ENCODE results near the gene GLB1L2. TPM values are rescaled to one million over a fixed set of nuclear protein-coding genes. Genes with fewer than 3 reads are reported as not detected.

GLB1L2 gene
- total RNA-seq, 1 donor from 2014 or later, result 3.4 TPM

- Histone ChIP-seq H3K4me3 (ENCODE audit: low read depth, low read length) (no peak overlapping the region), H3K36me3 (ENCODE audit: control insufficient read depth, insufficient read depth, low read length) (no peaks in the 10 kb centered on the region), H3K27me3 (ENCODE audit: control insufficient read depth, insufficient read depth, low read length) (no peaks in the 10 kb centered on the region)
- FAIRE-seq (no peak), DNase-seq (ENCODE audit: low read depth) (no peak)
- TF ChIP-seq CTCF (IDR thresholded peaks at IDR 0.05; ENCODE audit: insufficient read depth, low read length, severe bottlenecking), result no peak
These were observed 70.3 kb downstream of the GLB1L2 start for GRCh38 chr11:134401825-134402809.

GRCh38 chr11:134402910-134403309, 71.1 kb downstream of the GLB1L2 start:
- no peak for DNase-seq (ENCODE audit: low read depth)
- Histone ChIP-seq H3K4me3 (ENCODE audit: low read depth, low read length) (no peak overlapping the region), H3K27me3 (ENCODE audit: control insufficient read depth, insufficient read depth, low read length) (no peaks in the 10 kb centered on the region), H3K36me3 (ENCODE audit: control insufficient read depth, insufficient read depth, low read length) (no peaks in the 10 kb centered on the region)
- no peak for FAIRE-seq
- no peak for TF ChIP-seq CTCF (IDR thresholded peaks at IDR 0.05; ENCODE audit: insufficient read depth, low read length, severe bottlenecking)

- no peak for TF ChIP-seq CTCF (IDR thresholded peaks at IDR 0.05; ENCODE audit: insufficient read depth, low read length, severe bottlenecking)
- FAIRE-seq (no peak), DNase-seq (ENCODE audit: low read depth) (no peak)
- Histone ChIP-seq H3K27me3 (ENCODE audit: control insufficient read depth, insufficient read depth, low read length) (peaks cover 3% of the 10 kb centered on the region), H3K4me3 (ENCODE audit: low read depth, low read length) (no peak overlapping the region), H3K36me3 (ENCODE audit: control insufficient read depth, insufficient read depth, low read length) (no peaks in the 10 kb centered on the region)
These were observed 73.0 kb downstream of the GLB1L2 start for GRCh38 chr11:134404575-134405341.

DNA sequence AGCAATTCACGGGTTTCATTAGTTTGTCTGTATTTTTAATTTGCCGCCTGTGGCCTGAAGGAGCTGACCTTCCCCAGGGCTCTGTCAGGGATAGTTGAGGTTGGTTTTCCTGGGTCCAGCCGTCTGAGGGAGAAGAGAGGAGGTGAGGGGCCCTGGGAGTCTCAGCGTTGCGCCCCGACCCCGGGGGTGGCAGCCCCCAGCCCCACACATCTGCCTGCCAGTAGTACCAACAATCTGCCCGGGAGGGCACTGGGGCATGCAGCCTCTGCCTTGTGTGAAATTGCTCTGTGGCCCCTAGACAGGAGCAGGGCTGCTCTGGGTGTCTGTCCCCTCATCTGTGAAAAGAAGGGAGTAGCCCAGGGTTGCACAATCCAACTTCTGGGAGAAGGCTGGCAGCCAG, 73.6 kb downstream of the GLB1L2 start:
- Histone ChIP-seq H3K36me3 (ENCODE audit: control insufficient read depth, insufficient read depth, low read length) (no peaks in the 10 kb centered on the region), H3K4me3 (ENCODE audit: low read depth, low read length) (no peak overlapping the region), H3K27me3 (ENCODE audit: control insufficient read depth, insufficient read depth, low read length) (peaks cover 7% of the 10 kb centered on the region)
- no peak for FAIRE-seq
- no peak for TF ChIP-seq CTCF (IDR thresholded peaks at IDR 0.05; ENCODE audit: insufficient read depth, low read length, severe bottlenecking)
- no peak for DNase-seq (ENCODE audit: low read depth)

- peaks cover 11% of the 10 kb centered on the region for H3K27me3 ChIP-seq (ENCODE audit: control insufficient read depth, insufficient read depth, low read length)
These were observed 74.1 kb downstream of the GLB1L2 start for GRCh38 chr11:134405841-134406240.

More at GRCh38 chr11:134405841-134406240, 74.1 kb downstream of the GLB1L2 start:
- no peak for TF ChIP-seq CTCF (IDR thresholded peaks at IDR 0.05; ENCODE audit: insufficient read depth, low read length, severe bottlenecking)
- no peak overlapping the region for H3K4me3 ChIP-seq (ENCODE audit: low read depth, low read length)
- FAIRE-seq, result no peak
- no peaks in the 10 kb centered on the region for H3K36me3 ChIP-seq (ENCODE audit: control insufficient read depth, insufficient read depth, low read length)
- DNase-seq (ENCODE audit: low read depth), result no peak

All from bronchial epithelial cell (primary cell).